Measurements from ENCODE around the gene CRTC1.
A peak's percentile ranks its signal among the peaks of the same experiment; 100 is the strongest.

Gene CRTC1

DNA sequence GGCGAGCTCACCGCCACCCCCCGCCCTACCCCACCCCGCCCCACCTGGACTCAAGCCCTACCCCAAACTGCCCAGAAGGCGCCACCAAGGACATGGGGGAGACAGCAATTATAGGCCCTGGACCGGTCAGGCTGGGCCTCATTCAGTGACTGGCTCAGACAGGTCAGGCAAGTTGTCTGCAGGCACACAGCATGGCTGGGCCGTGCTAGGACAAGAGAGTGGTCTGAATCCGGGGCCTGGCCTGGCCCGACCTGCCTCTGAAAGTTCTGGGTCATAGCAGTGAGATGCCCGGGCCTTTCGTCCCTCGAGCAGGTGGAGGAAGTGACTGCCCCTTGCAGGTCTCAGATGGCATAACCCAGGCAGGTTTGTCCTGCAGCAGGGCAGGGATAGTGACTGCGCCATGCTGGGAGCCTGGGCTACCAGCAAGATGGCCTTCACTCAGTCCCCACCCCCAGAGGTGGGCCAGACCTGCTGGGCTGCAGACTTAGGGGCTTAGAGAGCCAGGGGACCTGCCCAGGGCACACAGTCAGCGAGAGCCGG lies 86.6 kb downstream of the CRTC1 start:
- no peak for DNase-seq (ENCODE audit: low spot score)
- TF ChIP-seq, protein P1, sequence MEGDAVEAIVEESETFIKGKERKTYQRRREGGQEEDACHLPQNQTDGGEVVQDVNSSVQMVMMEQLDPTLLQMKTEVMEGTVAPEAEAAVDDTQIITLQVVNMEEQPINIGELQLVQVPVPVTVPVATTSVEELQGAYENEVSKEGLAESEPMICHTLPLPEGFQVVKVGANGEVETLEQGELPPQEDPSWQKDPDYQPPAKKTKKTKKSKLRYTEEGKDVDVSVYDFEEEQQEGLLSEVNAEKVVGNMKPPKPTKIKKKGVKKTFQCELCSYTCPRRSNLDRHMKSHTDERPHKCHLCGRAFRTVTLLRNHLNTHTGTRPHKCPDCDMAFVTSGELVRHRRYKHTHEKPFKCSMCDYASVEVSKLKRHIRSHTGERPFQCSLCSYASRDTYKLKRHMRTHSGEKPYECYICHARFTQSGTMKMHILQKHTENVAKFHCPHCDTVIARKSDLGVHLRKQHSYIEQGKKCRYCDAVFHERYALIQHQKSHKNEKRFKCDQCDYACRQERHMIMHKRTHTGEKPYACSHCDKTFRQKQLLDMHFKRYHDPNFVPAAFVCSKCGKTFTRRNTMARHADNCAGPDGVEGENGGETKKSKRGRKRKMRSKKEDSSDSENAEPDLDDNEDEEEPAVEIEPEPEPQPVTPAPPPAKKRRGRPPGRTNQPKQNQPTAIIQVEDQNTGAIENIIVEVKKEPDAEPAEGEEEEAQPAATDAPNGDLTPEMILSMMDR (IDR thresholded peaks at IDR 0.05; ENCODE audit: extremely low read depth, insufficient read depth, missing control alignments): no peak
- in situ Hi-C loops (cut with MboI; ENCODE audit: low pct_unique_long_range_greater_than_20kb, low sequenced_read_pairs, unreplicated experiment): no loop called here

DNA sequence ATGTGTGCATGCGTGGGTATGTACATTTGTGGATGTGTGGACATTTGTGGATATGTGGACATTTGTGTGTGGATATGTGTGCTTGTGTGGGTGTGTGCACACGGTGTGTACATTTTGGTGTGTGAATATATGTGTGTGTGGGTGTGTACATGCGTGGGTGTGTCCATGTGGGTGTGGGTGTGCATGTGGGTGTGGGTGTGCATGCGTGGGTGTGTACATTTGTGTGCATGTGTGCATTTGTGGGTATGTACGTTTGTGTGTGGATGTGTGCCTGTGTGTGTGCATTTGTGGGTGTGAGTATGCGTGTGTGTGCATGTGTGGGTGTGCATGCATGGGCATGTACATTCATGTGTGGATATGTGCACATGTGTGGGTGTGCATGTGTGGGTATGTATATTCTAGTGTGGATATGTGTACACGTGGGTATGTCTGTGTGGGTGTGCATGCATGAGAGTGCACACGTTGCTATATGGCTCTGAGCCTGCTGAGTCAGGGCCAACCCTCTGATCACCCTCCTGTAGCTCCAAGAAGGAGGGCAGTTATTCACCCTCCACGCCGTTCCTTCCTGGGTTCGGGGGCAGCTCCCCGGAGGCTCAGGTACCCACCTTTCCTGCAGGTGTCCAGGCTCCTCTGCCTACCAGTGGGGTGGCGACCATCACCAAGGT lies 87.3 kb downstream of the CRTC1 start:
- in situ Hi-C loops (cut with MboI; ENCODE audit: low pct_unique_long_range_greater_than_20kb, low sequenced_read_pairs, unreplicated experiment): no loop called here
- TF ChIP-seq, protein P1 (IDR thresholded peaks at IDR 0.05; ENCODE audit: extremely low read depth, insufficient read depth, missing control alignments): no peak
- DNase-seq (ENCODE audit: low spot score): no peak

DNA sequence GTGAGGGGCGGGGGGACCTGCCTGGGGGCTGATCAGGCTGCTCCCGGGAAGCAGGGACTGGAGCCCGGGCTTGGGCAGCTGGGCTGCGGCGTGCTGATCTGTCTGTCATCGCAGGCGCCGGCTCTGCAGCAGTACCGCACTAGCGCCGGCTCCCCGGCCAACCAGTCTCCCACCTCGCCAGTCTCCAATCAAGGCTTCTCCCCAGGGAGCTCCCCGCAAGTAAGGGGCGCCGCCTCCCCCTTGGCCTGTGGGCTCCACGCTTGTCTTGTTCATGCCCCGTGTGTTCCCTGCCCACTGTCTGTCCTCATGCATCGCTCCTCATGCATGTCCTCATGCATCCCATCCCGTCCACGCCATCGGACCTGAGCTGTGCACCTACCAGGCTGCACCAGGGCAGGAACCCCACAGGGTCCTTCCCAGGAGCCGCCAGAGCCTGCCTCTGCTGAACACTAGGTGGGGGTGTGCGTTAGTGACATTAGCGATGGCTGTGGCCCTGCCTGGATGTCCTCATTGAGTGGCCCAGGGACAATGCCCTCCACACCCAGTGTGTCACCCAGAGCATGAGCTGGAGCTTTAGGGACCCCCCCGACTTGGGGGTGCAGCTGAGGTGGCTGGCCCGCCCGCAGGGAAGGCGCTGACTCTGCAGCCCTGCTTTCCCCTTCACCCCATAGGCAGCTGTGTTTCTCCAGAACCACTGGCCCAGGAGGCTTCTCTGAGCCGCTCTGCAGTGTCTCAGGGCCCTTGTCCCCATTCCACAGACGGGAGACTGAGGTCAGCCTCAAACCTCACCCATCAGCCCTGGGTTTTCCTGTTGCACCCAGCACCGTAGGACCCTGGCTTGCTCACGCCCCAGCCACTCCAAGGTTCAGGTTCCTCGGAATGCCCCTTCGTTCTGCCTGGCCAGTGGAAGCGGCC lies 88.1 kb downstream of the CRTC1 start:
- in situ Hi-C loops (cut with MboI; ENCODE audit: low pct_unique_long_range_greater_than_20kb, low sequenced_read_pairs, unreplicated experiment): no loop called here
- DNase-seq (ENCODE audit: low spot score): no peak
- TF ChIP-seq, protein P1 (IDR thresholded peaks at IDR 0.05; ENCODE audit: extremely low read depth, insufficient read depth, missing control alignments): peak; percentile 37

DNA sequence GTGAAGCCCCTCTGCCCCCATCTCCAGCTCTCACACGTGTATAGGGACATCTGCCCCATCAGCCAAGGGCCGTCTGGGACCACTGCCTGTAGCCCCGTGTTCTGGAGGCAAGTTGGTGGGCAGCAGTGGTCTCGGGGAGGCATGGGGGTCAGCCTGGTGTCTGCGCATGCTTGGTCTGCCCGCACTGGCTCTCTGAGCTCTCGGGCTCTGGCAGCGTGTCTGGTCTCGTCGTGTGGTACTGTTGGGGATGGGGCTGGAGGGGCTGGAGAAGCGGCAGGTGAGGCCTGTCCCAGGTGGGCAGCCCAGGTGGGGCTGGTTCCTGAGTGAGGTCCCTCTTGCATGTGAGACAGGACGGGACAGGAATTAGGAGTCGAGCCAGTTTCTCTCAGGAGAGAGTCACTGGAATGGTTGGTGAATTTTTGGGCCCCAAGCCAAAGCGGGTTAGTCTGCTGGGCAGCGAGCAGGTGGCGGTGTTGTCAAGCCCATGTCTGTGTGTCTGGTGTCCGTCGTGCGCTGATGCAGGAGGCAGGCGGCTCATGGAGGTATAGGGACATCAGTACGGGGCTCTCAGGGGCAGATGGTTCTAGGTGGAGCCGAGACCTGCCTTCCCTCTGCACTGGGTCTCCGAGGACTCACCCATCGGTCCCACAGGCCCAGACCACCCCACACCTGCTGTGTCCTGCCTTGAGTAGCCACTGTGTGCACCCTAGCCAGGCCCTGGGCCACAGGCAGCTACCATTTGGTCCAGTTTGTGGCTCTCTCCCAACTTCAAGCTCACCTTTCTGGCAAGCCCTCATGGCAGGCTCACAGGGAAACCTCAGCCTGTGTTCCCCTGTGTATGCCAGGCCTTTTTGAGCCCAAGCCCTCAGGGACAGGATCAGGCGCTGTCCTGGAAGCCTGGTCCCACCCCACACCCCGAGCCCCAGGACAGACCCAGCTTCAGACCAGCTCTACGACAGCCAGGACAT lies 89.4 kb downstream of the CRTC1 start:
- DNase-seq (ENCODE audit: low spot score): no peak
- in situ Hi-C loops (cut with MboI; ENCODE audit: low pct_unique_long_range_greater_than_20kb, low sequenced_read_pairs, unreplicated experiment): no loop called here
- TF ChIP-seq, protein P1 (IDR thresholded peaks at IDR 0.05; ENCODE audit: extremely low read depth, insufficient read depth, missing control alignments): no peak

DNA sequence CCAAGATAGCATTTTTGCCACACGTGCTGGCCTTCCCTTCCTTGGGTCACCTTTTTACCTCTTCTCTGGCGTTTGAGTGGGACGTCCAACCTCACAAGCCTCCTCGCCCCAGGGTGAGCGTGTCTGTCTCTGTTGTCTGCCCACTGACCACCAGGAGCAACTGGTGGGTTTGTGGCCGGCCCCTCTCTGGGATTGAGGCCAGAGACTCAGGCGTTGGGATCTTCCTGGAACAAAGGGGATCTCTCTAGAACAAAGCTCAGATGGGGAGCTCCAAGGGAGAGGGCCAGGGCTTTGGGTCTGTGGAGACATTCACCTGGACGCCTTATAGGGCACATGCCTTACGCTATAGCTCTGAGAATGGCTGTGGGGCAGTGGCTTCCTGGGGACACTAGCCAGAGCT lies 90.2 kb downstream of the CRTC1 start:
- TF ChIP-seq, protein P1 (IDR thresholded peaks at IDR 0.05; ENCODE audit: extremely low read depth, insufficient read depth, missing control alignments): no peak
- no peak for DNase-seq (ENCODE audit: low spot score)
- in situ Hi-C loops (cut with MboI; ENCODE audit: low pct_unique_long_range_greater_than_20kb, low sequenced_read_pairs, unreplicated experiment): no loop called here

DNA sequence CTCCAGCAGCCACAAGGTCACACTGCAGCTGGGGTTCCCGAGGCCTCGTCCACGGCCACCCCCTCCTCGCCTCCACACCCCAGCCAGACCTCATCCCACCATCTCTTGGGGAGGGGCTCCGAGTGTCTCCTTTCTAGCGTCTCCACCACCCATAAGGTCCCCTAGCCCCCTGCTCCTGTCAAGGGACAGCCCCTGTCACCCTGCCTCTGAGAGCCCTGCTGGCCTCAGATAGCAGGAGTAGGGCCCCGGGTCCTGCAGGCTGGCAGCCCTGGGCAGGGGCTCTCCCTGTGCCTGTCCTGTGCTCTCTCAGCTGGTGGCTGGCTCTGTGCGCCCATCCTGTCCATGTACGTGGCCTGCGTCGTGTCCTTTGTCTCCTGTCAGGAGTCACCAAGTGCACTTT lies 90.6 kb downstream of the CRTC1 start:
- in situ Hi-C loops (cut with MboI; ENCODE audit: low pct_unique_long_range_greater_than_20kb, low sequenced_read_pairs, unreplicated experiment): no loop called here
- TF ChIP-seq, protein P1 (IDR thresholded peaks at IDR 0.05; ENCODE audit: extremely low read depth, insufficient read depth, missing control alignments): no peak
- DNase-seq (ENCODE audit: low spot score): no peak
